NCI-H2081 (cell line): ENCODE results near the gene TBC1D3B.
"Not testable (repeated sequence)": the region's sequence is repeated elsewhere in the genome, so short reads cannot be mapped to it uniquely, and the experiment has no call there.

Experiments used
- DNase-seq, 2 experiments: peaks; one replicate each; lab custom pipeline; 2025; lab: John Stamatoyannopoulos, UW

TBC1D3B gene

GRCh38 chr17:36201102-36201501, 24.7 kb upstream of the TBC1D3B start:
- DNase-seq = not testable (repeated sequence)

DNA sequence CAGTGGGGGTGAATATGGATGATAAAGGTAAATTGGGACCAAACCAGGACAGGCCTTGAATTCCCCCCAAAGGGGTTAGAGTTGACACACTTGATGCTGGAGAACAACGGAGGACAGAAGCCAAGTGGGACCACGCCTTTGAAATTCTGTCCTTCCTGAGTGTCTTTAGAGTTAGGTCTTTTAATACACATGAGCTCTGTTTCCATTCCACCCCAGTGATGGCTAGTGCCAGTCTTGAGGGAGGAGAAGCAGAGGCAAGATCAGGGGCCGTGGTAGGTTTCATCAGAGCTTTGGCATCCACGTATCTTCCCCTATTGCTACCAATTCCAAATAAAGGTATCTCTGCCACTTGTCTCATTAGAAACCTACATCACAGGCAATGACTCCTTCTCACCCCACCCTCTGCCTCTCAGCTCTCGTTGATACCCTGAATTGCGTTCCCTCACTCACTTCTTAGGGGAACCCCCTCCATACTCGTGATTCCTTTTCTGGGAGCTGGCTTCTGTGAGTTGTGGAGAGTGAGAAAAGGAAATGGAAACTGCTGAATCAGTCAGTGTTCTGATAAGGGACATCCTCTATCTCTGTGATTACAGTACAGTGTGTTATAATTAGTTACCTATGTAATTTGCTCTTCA, 22.5 kb upstream of the TBC1D3B start:
- DNase-seq = no peak

DNA sequence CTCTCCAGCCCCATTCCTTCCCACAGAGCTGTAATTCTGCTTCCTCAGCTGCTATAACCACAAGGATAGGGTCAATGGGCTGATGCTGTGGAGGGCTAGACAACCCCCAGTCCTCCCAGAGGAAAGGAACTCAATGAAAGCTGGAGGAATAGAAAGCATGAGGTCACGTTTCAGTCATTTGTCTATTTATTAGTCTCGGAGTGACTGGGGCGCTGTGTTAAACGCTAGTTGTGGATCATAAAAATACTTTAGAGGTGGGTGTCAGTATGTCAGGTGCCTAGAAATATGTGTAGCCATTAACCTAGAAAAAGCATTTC, 20.9 kb upstream of the TBC1D3B start:
- no peak for DNase-seq

GRCh38 chr17:36196131-36196486, 19.7 kb upstream of the TBC1D3B start:
- no peak for DNase-seq

GRCh38 chr17:36195434-36196130, 19.1 kb upstream of the TBC1D3B start:
- no peak for DNase-seq

GRCh38 chr17:36194832-36195433, 18.5 kb upstream of the TBC1D3B start:
- not testable (repeated sequence) for DNase-seq

GRCh38 chr17:36194147-36194831, 17.9 kb upstream of the TBC1D3B start:
- DNase-seq = not testable (repeated sequence)

GRCh38 chr17:36193216-36193775, 16.9 kb upstream of the TBC1D3B start:
- DNase-seq = no peak

- not testable (repeated sequence) for DNase-seq
Measured at GRCh38 chr17:36190549-36191330, 14.3 kb upstream of the TBC1D3B start.

- not testable (repeated sequence) for DNase-seq
Measured at GRCh38 chr17:36189993-36190392, 13.6 kb upstream of the TBC1D3B start.

DNA sequence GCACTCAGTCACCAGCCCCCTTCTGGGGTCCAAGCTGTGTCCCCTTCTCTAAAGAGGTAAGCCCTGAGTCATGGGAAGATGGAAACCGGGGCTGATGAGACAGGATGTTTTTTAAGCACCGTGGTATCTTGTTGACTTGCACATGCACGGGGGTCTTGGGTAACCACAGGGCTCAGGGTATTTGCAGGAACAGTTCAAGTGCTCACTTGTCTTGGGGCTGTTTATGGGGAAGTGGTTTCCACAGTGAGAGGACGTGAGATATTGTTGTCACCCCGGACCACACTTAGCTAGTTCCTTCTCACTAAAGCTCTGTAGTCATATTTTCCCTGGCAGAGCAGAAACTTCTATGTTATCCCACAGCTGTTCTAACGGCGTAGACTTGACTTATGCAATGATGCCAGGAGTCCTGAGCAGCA, 12.5 kb upstream of the TBC1D3B start:
- no peak for DNase-seq

- not testable (repeated sequence) for DNase-seq
Measured at GRCh38 chr17:36187943-36188665, 11.7 kb upstream of the TBC1D3B start.

DNA sequence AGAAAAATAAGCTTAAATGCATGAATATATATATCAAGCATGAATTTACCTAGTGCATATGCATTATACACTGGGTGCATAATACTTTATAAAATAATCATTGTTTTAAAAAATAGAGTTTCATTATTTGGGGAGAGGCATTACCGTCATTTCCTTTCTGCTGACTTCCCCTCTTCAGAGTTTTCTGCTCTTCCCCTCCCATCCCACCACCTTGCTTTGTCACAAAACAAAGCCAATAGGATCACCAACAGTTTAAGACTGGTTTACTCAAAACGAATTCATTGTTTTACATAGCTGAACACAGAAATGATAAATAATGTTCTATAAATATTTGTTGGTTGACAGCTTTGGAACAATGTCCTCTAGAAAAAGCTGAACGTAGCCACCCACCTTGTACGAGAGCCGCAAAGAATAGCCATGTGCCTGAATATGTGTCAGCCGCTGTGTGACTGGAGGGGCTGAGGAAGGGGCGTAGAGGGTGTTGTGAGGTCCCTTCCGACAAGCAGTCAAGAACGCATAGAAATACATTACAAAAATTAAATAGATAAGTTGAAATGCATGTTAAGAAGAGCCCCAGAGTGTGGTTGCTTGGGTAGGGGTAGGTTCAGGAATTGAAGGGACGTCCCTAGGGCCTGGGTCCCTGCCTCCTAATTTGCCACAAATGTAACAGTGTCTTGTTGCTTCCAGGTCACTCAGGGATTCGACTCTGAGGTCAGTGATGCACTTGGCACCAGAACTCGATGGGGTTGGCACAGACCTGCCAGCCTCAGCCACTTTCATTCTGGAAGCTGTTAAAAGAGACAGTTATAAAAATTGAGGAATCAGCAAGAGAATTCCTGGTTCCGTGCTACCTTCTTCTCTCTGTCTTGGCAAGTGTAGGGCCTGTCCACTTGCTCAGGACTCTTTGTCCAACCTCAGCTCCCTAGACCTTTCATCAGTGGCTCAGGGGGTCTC, 10.7 kb upstream of the TBC1D3B start:
- not testable (repeated sequence) for DNase-seq

- no peak for DNase-seq
Measured at GRCh38 chr17:36185416-36185815, 9.0 kb upstream of the TBC1D3B start.

DNA sequence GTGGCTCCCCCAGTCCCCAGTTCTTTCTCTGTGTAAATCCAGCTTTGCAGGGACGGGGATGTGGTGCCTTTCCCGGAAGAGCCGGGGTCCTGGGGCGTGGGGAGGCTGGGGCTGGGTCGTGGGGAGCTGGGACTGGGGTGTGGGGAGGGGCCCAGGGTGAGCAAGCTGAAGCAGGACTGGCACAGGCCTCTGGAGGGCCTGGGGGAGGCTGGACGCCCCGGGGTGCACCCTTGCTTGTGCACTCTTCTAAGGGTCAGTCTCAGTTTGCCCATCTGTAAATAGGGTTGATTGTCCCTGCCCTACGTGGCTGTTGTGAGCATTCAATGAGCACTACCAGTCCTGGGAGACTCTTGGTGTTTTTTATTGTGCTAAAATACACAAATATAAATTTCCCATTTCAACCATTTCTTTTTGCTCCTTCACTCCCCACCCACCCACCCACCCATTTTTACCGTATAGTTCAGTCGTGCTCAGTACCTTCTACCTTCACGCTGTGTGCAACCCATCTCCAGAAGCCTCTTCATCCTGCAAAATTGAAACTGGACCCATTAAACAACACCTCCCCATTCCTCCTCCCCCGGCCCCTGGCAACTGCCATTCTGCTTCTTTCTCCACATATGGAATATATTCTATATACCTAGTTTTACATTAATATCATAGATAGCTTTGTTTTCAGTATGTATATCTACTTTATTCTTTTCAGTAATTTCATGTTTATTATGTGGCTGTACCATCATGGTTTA, 7.8 kb upstream of the TBC1D3B start:
- DNase-seq = no peak

DNA sequence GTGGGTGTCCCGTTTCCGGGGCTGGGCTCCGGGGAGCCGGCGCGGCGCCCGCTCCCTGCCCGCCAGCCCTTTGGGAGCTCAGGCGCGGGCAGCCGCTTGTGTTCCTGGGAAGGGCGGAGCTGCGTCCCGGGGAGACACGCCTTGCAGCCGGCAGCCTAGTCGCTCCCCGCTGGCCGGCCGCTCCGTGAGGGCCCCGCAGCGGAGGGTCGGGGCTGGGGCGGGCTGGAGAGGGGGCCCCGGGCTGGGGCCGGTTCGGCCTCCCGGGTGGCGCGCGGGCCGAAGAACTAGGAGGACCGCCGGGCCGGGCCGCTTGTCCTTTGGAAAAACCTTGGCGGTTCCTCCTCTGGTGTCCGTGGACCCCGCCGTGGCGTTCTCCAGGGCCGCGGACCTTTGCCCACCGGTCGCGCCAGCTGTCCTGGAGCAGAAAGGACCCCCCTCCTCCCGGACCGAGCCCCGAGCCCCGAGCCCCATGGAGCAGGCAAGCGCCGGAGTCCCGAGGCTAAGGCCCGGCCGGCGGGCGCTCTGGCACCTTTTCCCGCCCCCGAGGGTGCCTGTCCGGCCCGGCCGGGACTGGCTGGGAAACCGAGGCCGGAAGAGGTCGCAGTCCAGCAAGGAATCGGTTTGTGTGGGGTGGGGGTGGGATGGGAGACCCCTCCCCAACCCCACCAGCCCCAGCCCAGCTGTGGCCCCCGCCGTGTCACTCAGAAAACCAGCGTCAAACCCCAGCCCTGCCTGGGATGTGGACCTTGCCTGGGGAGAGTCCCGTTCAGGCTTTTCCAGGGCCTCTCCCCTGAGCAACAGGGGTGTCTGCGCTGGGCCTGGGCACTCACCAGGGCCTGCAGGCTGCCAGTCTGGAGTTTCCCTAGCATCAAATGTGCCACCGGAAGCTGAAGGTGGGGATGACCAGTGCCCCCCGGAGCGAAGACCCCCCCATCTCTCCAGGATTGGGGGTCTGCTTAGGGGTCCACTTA, 6.8 kb upstream of the TBC1D3B start:
- DNase-seq = no peak

DNA sequence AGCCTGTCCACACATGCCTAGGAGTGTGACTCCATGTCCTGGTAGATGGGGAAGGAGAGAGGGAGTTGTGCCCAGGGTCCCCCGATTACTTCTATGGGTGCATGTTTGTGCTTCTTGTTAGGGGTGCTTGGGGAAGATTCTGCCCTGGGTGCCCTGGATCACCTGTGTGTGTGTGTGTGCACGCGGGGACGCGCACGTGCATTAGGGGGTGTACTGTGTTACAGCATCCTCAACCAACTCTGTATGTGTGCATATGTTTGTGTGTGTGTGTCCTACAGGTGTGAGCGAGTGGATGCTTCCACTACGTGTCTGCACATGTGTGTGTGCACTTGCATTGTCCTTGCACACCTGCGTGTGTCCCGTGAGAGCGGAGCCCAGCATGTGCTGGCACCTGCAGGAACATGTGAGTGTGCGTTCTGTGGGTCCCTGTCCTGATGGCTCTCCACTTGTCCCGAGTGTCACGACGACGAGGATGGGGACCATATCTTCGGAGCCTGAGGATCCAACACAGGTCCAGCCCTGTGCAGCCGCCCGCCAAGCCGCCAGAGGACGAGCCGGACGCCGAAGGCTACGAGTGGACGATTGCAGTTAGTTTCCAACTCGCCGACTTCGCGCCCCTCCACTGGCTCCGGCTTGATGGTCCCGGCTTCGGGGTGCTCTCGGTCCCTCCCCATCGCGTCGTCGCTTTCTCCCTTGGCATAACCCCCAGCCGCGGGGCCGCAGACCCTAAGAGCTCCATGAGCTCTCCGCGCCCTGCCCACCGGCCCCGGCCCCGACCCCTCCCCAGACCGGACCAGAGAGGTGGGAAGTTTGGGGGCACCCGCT, 6.0 kb upstream of the TBC1D3B start:
- no peak for DNase-seq
